H1 (cell line): ENCODE data around the gene PCSK9. TPM values are rescaled to one million over a fixed set of nuclear protein-coding genes. Genes with fewer than 3 reads are reported as not detected.
A peak's percentile ranks its signal among the peaks of the same experiment; 100 is the strongest.

Experiments used
- CTCF ChIA-PET: fragments of 300-600 bp; sonication (Branson Sonifier 250); formaldehyde crosslinking; loops from one replicate; lab custom pipeline; 2021; ENCODE audit not compliant: partially characterized antibody; lab: Charles Lee
- POLR2A ChIA-PET: fragments of 300-600 bp; sonication (Branson Sonifier 250); formaldehyde crosslinking; loops from one replicate; lab custom pipeline; 2021; ENCODE audit warnings: inconsistent platforms; ENCODE audit not compliant: partially characterized antibody; lab: Charles Lee
- DNase-seq, 2 experiments: peaks; one replicate each; pipeline versions ENCODE4 v3.0.0 to v3.0.0-alpha.2; 2010 to 2022; ENCODE audit warnings: low spot score in 2 of 2, low read depth in 1 of 2, mixed read lengths in 1 of 2
- FAIRE-seq: peaks from 2 replicates; lab custom pipeline; 2011; peaks lifted over from hg19 to GRCh38; lab: Jason Lieb, UNC
- H2AFZ ChIP-seq: 2 replicates; pipeline ENCODE4 v1.8.1; 2012; ENCODE audit warnings: low read length, inconsistent platforms
- H2AK5ac ChIP-seq: 2 replicates; pipeline ENCODE4 v1.6.1; 2013; ENCODE audit warnings: low read depth, low read length
- H2BK120ac ChIP-seq: replicated peaks from 2 replicates; pipeline ENCODE3; 2013; ENCODE audit warnings: low read depth, low read length, inconsistent platforms
- H2BK12ac ChIP-seq: 2 replicates; pipeline ENCODE4 v1.6.1; 2013; ENCODE audit warnings: low read depth, low read length
- H2BK15ac ChIP-seq: 2 replicates; pipeline ENCODE4 v1.6.1; 2013; ENCODE audit warnings: low read length
- H2BK20ac ChIP-seq: 2 replicates; pipeline ENCODE4 v1.6.1; 2013; ENCODE audit warnings: low read length
- H2BK5ac ChIP-seq: 2 replicates; pipeline ENCODE4 v1.6.1; 2013; ENCODE audit warnings: low read depth, low read length
- H3K14ac ChIP-seq: 2 replicates; pipeline ENCODE4 v1.6.1; 2013; ENCODE audit warnings: inconsistent platforms; ENCODE audit not compliant: insufficient read length
- H3K18ac ChIP-seq: 2 replicates; pipeline ENCODE4 v1.6.1; 2013; ENCODE audit warnings: low read length; ENCODE audit errors: extremely low read depth
- H3K23ac ChIP-seq: 2 replicates; pipeline ENCODE4 v1.6.1; 2013; ENCODE audit warnings: inconsistent platforms; ENCODE audit not compliant: insufficient read length
- H3K23me2 ChIP-seq: 2 replicates; pipeline ENCODE4 v1.6.1; 2013; ENCODE audit warnings: low read depth, low read length
- H3K27ac ChIP-seq: 2 replicates; pipeline ENCODE4 v1.6.1; 2011; ENCODE audit warnings: low read depth, low read length, inconsistent platforms
- H3K27me3 ChIP-seq, 4 experiments: replicated peaks in 1 of 4; 1 replicate in 1 of 4; 2 replicates in 3 of 4; pipeline versions ENCODE4 v1.6.1 to v1.8.1; 2011 to 2013; ENCODE audit warnings: low read length in 3 of 4, mild to moderate bottlenecking in 3 of 4, inconsistent platforms in 2 of 4, mixed read lengths in 2 of 4, moderate library complexity in 1 of 4; ENCODE audit not compliant: control insufficient read depth in 3 of 4, insufficient read depth in 3 of 4; ENCODE audit errors: extremely low read depth in 1 of 4
- H3K36me3 ChIP-seq, 4 experiments: 2 replicates each; pipeline versions ENCODE4 v1.6.1 to v1.8.1; 2011 to 2013; ENCODE audit warnings: mild to moderate bottlenecking in 4 of 4, low read length in 3 of 4, moderate library complexity in 2 of 4, control low read depth in 1 of 4, inconsistent platforms in 1 of 4; ENCODE audit not compliant: insufficient read depth in 4 of 4, control insufficient read depth in 2 of 4
- H3K4ac ChIP-seq: replicated peaks from 2 replicates; pipeline ENCODE3; 2013; ENCODE audit warnings: low read length, low read depth, mixed read lengths, inconsistent platforms; ENCODE audit not compliant: insufficient read length
- H3K4me1 ChIP-seq, 4 experiments: replicated peaks in 1 of 4; 1 replicate in 1 of 4; 2 replicates in 3 of 4; pipeline versions ENCODE4 v1.6.1 to v1.8.1; 2011 to 2013; ENCODE audit warnings: low read length in 3 of 4, inconsistent platforms in 2 of 4, mixed read lengths in 1 of 4; ENCODE audit not compliant: insufficient read depth in 4 of 4, control insufficient read depth in 3 of 4
- H3K4me2 ChIP-seq, 2 experiments: 2 replicates each; pipeline versions ENCODE4 v1.6.1 to v1.8.1; 2011 to 2013; ENCODE audit warnings: low read depth in 2 of 2, low read length in 2 of 2, control low read depth in 1 of 2, inconsistent platforms in 1 of 2, mild to moderate bottlenecking in 1 of 2; ENCODE audit not compliant: insufficient read depth in 1 of 2
- H3K4me3 ChIP-seq, 4 experiments: fragments of 200-600, 300-600 bp in 1 of 4; sonication (generic), shearing (Covaris generic), sonication (Bioruptor Twin) in 1 of 4; 2 replicates each; pipeline versions ENCODE4 v1.5.1 to v1.8.1; 2011 to 2016; ENCODE audit warnings: low read length in 4 of 4, low read depth in 3 of 4, control low read depth in 2 of 4, inconsistent platforms in 2 of 4, mild to moderate bottlenecking in 2 of 4, mixed read lengths in 1 of 4, moderate library complexity in 1 of 4; ENCODE audit not compliant: insufficient read depth in 2 of 4; ENCODE audit errors: extremely low read depth in 1 of 4
- H3K56ac ChIP-seq: replicated peaks from 2 replicates; pipeline ENCODE3; 2013; ENCODE audit warnings: low read depth, mild to moderate bottlenecking, mixed read lengths, low read length, inconsistent platforms; ENCODE audit not compliant: insufficient read length
- H3K79me1 ChIP-seq: 2 replicates; pipeline ENCODE4 v1.6.1; 2013; ENCODE audit warnings: low read depth, low read length, control low read depth
- H3K79me2 ChIP-seq, 2 experiments: 2 replicates each; pipeline versions ENCODE4 v1.6.1 to v1.8.1; 2012 to 2013; ENCODE audit warnings: low read length in 2 of 2, mild to moderate bottlenecking in 2 of 2, inconsistent platforms in 1 of 2; ENCODE audit not compliant: insufficient read depth in 2 of 2, control insufficient read depth in 1 of 2
- H3K9ac ChIP-seq, 4 experiments: replicated peaks in 1 of 4; 1 replicate in 1 of 4; 2 replicates in 3 of 4; pipeline versions ENCODE4 v1.6.1 to v1.8.1; 2011 to 2013; ENCODE audit warnings: low read depth in 3 of 4, low read length in 3 of 4, control low read depth in 2 of 4, mild to moderate bottlenecking in 2 of 4, moderate library complexity in 2 of 4, inconsistent platforms in 1 of 4; ENCODE audit errors: extremely low read depth in 1 of 4
- H3K9me3 ChIP-seq, 2 experiments: 2 replicates each; pipeline versions ENCODE4 v1.6.1 to v1.8.1; 2012 to 2013; ENCODE audit warnings: mild to moderate bottlenecking in 2 of 2, moderate library complexity in 2 of 2, control low read depth in 1 of 2, inconsistent platforms in 1 of 2, low read depth in 1 of 2, low read length in 1 of 2, mixed read lengths in 1 of 2; ENCODE audit not compliant: insufficient read depth in 2 of 2
- H4K20me1 ChIP-seq, 2 experiments: replicated peaks in 1 of 2; 2 replicates each; pipeline versions ENCODE3 to v1.8.1; 2011 to 2013; ENCODE audit warnings: inconsistent platforms in 2 of 2, low read length in 2 of 2, mild to moderate bottlenecking in 1 of 2; ENCODE audit not compliant: insufficient read depth in 2 of 2, control insufficient read depth in 1 of 2
- H4K5ac ChIP-seq: 2 replicates; pipeline ENCODE4 v1.6.1; 2013; ENCODE audit warnings: low read length, low read depth, mixed read lengths, inconsistent platforms; ENCODE audit not compliant: insufficient read length
- H4K8ac ChIP-seq: 2 replicates; pipeline ENCODE4 v1.8.0; 2013; ENCODE audit warnings: mild to moderate bottlenecking, moderate library complexity, low read length, inconsistent platforms; ENCODE audit not compliant: insufficient read depth; ENCODE audit errors: extremely low read depth
- H4K91ac ChIP-seq: replicated peaks from 2 replicates; pipeline ENCODE3; 2013; ENCODE audit warnings: low read length, mixed read lengths, inconsistent platforms; ENCODE audit not compliant: insufficient read length
- BCL11A ChIP-seq, 2 experiments: IDR thresholded peaks; one replicate each; pipeline ENCODE4 v1.6.1; 2011; ENCODE audit warnings: low read depth in 2 of 2, low read length in 2 of 2, mild to moderate bottlenecking in 2 of 2
- CHD1 ChIP-seq: IDR thresholded peaks from 2 replicates; pipeline ENCODE4 v1.6.1; 2012; ENCODE audit warnings: low read depth, low read length, improper control_type of control experiment
- CREB1 ChIP-seq: IDR thresholded peaks from 2 replicates; pipeline ENCODE4 v1.6.1; 2012; ENCODE audit warnings: inconsistent platforms
- EZH2 ChIP-seq: fragments of 200-600 bp; sonication (generic); IDR thresholded peaks from 2 replicates; pipeline ENCODE4 v1.7.1; 2012; ENCODE audit warnings: low read depth, mild to moderate bottlenecking, moderate library complexity, low read length, inconsistent platforms; ENCODE audit not compliant: severe bottlenecking
- JUND ChIP-seq: IDR thresholded peaks from 2 replicates; pipeline ENCODE4 v1.6.1; 2011; ENCODE audit warnings: mild to moderate bottlenecking, improper control_type of control experiment, low read length
- KDM5A ChIP-seq: fragments of 200-600 bp; IDR thresholded peaks from 2 replicates; pipeline ENCODE4 v1.7.1; 2012; ENCODE audit warnings: mild to moderate bottlenecking, low read length, inconsistent platforms, mixed read lengths
- NRF1 ChIP-seq: IDR thresholded peaks from 2 replicates; pipeline ENCODE4 v1.6.1; 2011; ENCODE audit warnings: mild to moderate bottlenecking, low read depth, low read length, improper control_type of control experiment
- SUZ12 ChIP-seq: fragments of 200-600 bp; sonication (generic); IDR thresholded peaks from 2 replicates; pipeline ENCODE4 v1.6.1; 2012; ENCODE audit warnings: mild to moderate bottlenecking, inconsistent platforms, low read length, moderate library complexity, mixed read lengths
- TAF7 ChIP-seq: optimal IDR thresholded peaks from 2 replicates; pipeline ENCODE3; 2011; ENCODE audit warnings: low read depth, mild to moderate bottlenecking, inconsistent platforms, low read length, moderate library complexity, borderline replicate concordance
- WGBS, 2 experiments: shearing (Covaris generic) in 1 of 2; methylation state at CpG; one replicate each; pipeline versions ENCODE4 v1.1.6 to v1.1.7; 2013 to 2015; ENCODE audit warnings: low lambda C conversion rate in 2 of 2, mixed read lengths in 2 of 2, inconsistent platforms in 1 of 2, low coverage in 1 of 2, missing lambda C conversion rate in 1 of 2; ENCODE audit not compliant: insufficient replicate concordance in 2 of 2, insufficient coverage in 1 of 2, insufficient read length in 1 of 2; ENCODE audit errors: extremely low coverage in 1 of 2, missing lambda C conversion rate in 1 of 2; 5-methylcytosine and 5-hydroxymethylcytosine counted together
- polyA plus RNA-seq, 7 experiments: library from polyadenylated mRNA; depleted of rRNA in 3 of 7; stranded (reverse) in 5 of 7; unstranded in 2 of 7; fragments of >200 nt in 5 of 7; fragments of 200-250 nt in 2 of 7; gene quantifications; 1 replicate in 5 of 7; 2 replicates in 1 of 7; 4 replicates in 1 of 7; pipeline versions ENCODE4 v1.2.1 to v1.2.3, GENCODE V29; 2011 to 2013; ENCODE audit warnings: missing spikeins in 2 of 7, mixed read lengths in 2 of 7
- total RNA-seq: library from RNA; stranded (reverse); fragmentation: NEBNext Ultra II Directional; extraction: Animal tissue kit (Norgen Biotek cat#: 25700); gene quantifications from 2 replicates; pipeline ENCODE4 v1.2.1, GENCODE V29; 2021
- TF ChIP-seq, protein P1 (sequence below): IDR thresholded peaks from 2 replicates; pipeline ENCODE4 v1.6.1; 2012; ENCODE audit warnings: low read length, inconsistent platforms
- TF ChIP-seq, protein P2 (sequence below): IDR thresholded peaks from 2 replicates; pipeline ENCODE4 v1.6.1; 2012; ENCODE audit warnings: inconsistent platforms

Gene PCSK9
- total and polyA plus RNA-seq, 2 of the 8 experiments (the other 6 are each of a cell fraction or from before 2014, with no cell fraction given), result 22.3 to 32.3 TPM

DNA sequence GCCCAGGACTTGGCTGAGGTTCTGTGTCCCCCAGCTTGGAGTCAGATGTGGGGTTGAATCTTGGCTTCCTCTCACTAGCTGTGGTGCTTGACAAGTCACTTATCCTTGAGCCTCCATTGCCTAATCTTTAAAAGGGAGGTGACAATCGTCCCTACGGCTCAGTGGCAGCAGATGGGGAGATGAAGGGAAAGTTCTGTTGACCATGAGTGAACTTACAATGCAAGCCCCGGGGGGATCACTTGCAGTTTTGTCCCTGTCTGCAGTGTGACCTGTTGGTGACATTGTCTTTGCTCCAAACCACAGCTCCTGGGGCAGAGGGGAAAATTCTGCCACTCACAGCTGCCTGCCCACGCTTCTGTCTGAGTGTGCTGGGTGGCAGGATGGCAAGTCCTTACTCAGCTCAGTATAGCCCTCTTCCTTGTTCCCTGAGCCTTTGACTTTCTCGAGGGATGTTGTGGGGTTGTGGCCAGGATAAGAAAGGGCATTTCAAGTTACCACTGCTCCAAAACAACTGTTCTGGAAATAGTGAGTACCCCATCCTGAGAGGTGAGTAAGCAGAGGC, 1.7 kb downstream of the PCSK9 start:
- Histone ChIP-seq H2BK20ac (no peak overlapping the region), H3K27ac (no peak overlapping the region), H4K5ac (no peak overlapping the region), H2AK5ac (no peak overlapping the region), H4K8ac (no peak overlapping the region), H2BK120ac (no peak overlapping the region), H2BK5ac (no peak overlapping the region), H4K91ac (no peak overlapping the region), H2BK12ac (no peak overlapping the region), H2BK15ac (no peak overlapping the region), H3K27me3 (peaks cover 9 to 39% (median 37%) of the 10 kb centered on the region in 4 experiments), H3K79me2 (peaks cover 6 to 16% of the 10 kb centered on the region in 2 experiments; a peak in 2 of 4 replicates), H3K18ac (no peak overlapping the region), H3K14ac (no peak overlapping the region), H2AFZ (no peak overlapping the region), H3K36me3 (peaks cover 0 to 14% (median 0%) of the 10 kb centered on the region in 4 experiments; a peak in 1 of 8 replicates), H3K56ac (no peak overlapping the region), H3K23me2 (peaks cover 13% of the 10 kb centered on the region; the same call in 1 of the 2 replicates), H3K9me3 (no peaks in the 10 kb centered on the region), H3K9ac (no peak overlapping the region; a peak in 1 of 7 replicates), H3K23ac (no peak overlapping the region), H3K4ac (no peak overlapping the region), H3K79me1 (no peaks in the 10 kb centered on the region; the same call in none of the 2 replicates), H3K4me2 (peak overlapping the region; percentile 89 to 99), H4K20me1 (peaks cover 0 to 22% of the 10 kb centered on the region in 2 experiments), H3K4me3 (peak overlapping the region; percentile 12 to 65 (median 52); a peak in 6 of 8 replicates), H3K4me1 (peaks cover 0 to 13% (median 9%) of the 10 kb centered on the region in 4 experiments; a peak in 6 of 7 replicates)
- ChIA-PET CTCF (interaction anchor here (0.7 to 2.0 kb wide), 10 partner anchors 8 to 240 kb away, joined by 3 to 9 read pairs (median 4); partner anchors contain the start of gene TTC22), POLR2A (no interaction called here)
- DNase-seq (no peak), FAIRE-seq (no peak)
- 74% methylated on average over 5 of the region's 5 CpGs; no CpG with 5 or more reads in 1 of the 2 experiments for WGBS, 2 experiments
- TF ChIP-seq SUZ12 (no peak), CHD1 (no peak), CREB1 (no peak), EZH2 (no peak), BCL11A (IDR thresholded peaks at IDR 0.05; ENCODE audit: low read depth in 2 of 2, low read length in 2 of 2) (no peak), JUND (no peak), KDM5A (no peak), NRF1 (no peak), TAF7 (no peak)
- TF ChIP-seq, protein P1, sequence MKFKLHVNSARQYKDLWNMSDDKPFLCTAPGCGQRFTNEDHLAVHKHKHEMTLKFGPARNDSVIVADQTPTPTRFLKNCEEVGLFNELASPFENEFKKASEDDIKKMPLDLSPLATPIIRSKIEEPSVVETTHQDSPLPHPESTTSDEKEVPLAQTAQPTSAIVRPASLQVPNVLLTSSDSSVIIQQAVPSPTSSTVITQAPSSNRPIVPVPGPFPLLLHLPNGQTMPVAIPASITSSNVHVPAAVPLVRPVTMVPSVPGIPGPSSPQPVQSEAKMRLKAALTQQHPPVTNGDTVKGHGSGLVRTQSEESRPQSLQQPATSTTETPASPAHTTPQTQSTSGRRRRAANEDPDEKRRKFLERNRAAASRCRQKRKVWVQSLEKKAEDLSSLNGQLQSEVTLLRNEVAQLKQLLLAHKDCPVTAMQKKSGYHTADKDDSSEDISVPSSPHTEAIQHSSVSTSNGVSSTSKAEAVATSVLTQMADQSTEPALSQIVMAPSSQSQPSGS, result no peak
- TF ChIP-seq, protein P2, sequence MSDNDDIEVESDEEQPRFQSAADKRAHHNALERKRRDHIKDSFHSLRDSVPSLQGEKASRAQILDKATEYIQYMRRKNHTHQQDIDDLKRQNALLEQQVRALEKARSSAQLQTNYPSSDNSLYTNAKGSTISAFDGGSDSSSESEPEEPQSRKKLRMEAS, result no peak
